WTC11 (cell line): Measurements from ENCODE around the gene TMEM121. TPM values are rescaled to one million over a fixed set of nuclear protein-coding genes. Genes with fewer than 3 reads are reported as not detected.

Experiments
- ATAC-seq: fragments of 200-7000 bp; cut with Tn5 transposase; 2 replicates; pipeline ENCODE4 v1.10.0; 2021; ENCODE audit warnings: mild to moderate bottlenecking, moderate library complexity
- CTCF ChIA-PET: fragments of 300-600 bp; sonication (Branson Sonifier 250); formaldehyde crosslinking; loops from one replicate; lab custom pipeline; 2021; ENCODE audit warnings: antibody characterized with exemption; lab: Charles Lee
- POLR2A ChIA-PET: fragments of 350-600 bp; sonication (Branson Sonifier 250); formaldehyde crosslinking; loops from one replicate; lab custom pipeline; 2021; ENCODE audit warnings: antibody characterized with exemption; lab: Charles Lee
- DNase-seq: peaks from one replicate; pipeline ENCODE4 v3.0.0; 2021; ENCODE audit warnings: low spot score
- H3K27ac Mint-ChIP-seq: 2 replicates; pipeline ENCODE4 v1.8.0; 2021; ENCODE audit warnings: mixed read lengths
- H3K27me3 Mint-ChIP-seq: 2 replicates; pipeline ENCODE4 v1.8.0; 2021; ENCODE audit warnings: low read depth, mild to moderate bottlenecking, moderate library complexity, mixed read lengths
- H3K36me3 Mint-ChIP-seq: 2 replicates; pipeline ENCODE4 v1.8.0; 2021; ENCODE audit warnings: mixed read lengths
- H3K4me1 Mint-ChIP-seq: 2 replicates; pipeline ENCODE4 v1.8.0; 2022; ENCODE audit warnings: mixed read lengths
- H3K4me3 Mint-ChIP-seq: 2 replicates; pipeline ENCODE4 v1.8.0; 2021; ENCODE audit warnings: mild to moderate bottlenecking, moderate library complexity, mixed read lengths
- H3K9me3 Mint-ChIP-seq: 2 replicates; pipeline ENCODE4 v1.8.0; 2021; ENCODE audit warnings: mixed read lengths
- E2F5 ChIP-seq: sonication (generic); formaldehyde crosslinking; IDR thresholded peaks from 2 replicates; pipeline ENCODE4 v1.8.1; 2022; ENCODE audit warnings: mild to moderate bottlenecking, moderate library complexity, missing genetic modification reagents
- EMX1 ChIP-seq: fragments of 250-450 bp; sonication (Bioruptor Pico); IDR thresholded peaks from 2 replicates; pipeline ENCODE4 v1.8.0; 2021; ENCODE audit warnings: mild to moderate bottlenecking
- FOXP1 ChIP-seq: sonication (generic); formaldehyde crosslinking; IDR thresholded peaks from 2 replicates; pipeline ENCODE4 v1.8.0; 2022; ENCODE audit warnings: missing genetic modification reagents, mild to moderate bottlenecking, moderate library complexity, borderline replicate concordance
- HMGA2 ChIP-seq: fragments of 250-450 bp; sonication (Bioruptor Pico); IDR thresholded peaks from 2 replicates; pipeline ENCODE4 v1.4.0; 2021; ENCODE audit warnings: mild to moderate bottlenecking, moderate library complexity
- HMGXB4 ChIP-seq: sonication (generic); formaldehyde crosslinking; IDR thresholded peaks from 2 replicates; pipeline ENCODE4 v1.8.1; 2023; ENCODE audit warnings: mild to moderate bottlenecking, moderate library complexity, missing genetic modification reagents
- JUN ChIP-seq: sonication (generic); formaldehyde crosslinking; IDR thresholded peaks from 2 replicates; pipeline ENCODE4 v1.8.0; 2023; ENCODE audit warnings: mild to moderate bottlenecking, missing genetic modification reagents
- MAX ChIP-seq: sonication (generic); formaldehyde crosslinking; IDR thresholded peaks from 2 replicates; pipeline ENCODE4 v1.8.0; 2022; ENCODE audit warnings: mild to moderate bottlenecking, missing genetic modification reagents
- NFATC4 ChIP-seq: fragments of 250-450 bp; sonication (Bioruptor Pico); IDR thresholded peaks from 2 replicates; pipeline ENCODE4 v1.9.0; 2021; ENCODE audit warnings: mild to moderate bottlenecking
- SMAD3 ChIP-seq: sonication (generic); formaldehyde crosslinking; IDR thresholded peaks from 2 replicates; pipeline ENCODE4 v1.8.0; 2022; ENCODE audit warnings: missing genetic modification reagents, mild to moderate bottlenecking, borderline replicate concordance
- SP1 ChIP-seq: sonication (generic); formaldehyde crosslinking; conservative IDR thresholded peaks from 2 replicates; pipeline ENCODE4 v1.8.1; 2022; ENCODE audit warnings: missing genetic modification reagents
- ZNF121 ChIP-seq: sonication (generic); formaldehyde crosslinking; IDR thresholded peaks from 2 replicates; pipeline ENCODE4 v1.8.0; 2023; ENCODE audit warnings: missing genetic modification reagents
- ZNF281 ChIP-seq: sonication (generic); formaldehyde crosslinking; IDR thresholded peaks from 2 replicates; pipeline ENCODE4 v1.8.0; 2023; ENCODE audit warnings: mild to moderate bottlenecking, missing genetic modification reagents
- ZNF396 ChIP-seq: fragments of 250-450 bp; sonication (Bioruptor Pico); IDR thresholded peaks from 2 replicates; pipeline ENCODE4 v1.8.0; 2021; ENCODE audit warnings: mild to moderate bottlenecking, moderate library complexity, borderline replicate concordance
- ZNF512 ChIP-seq: sonication (generic); formaldehyde crosslinking; IDR thresholded peaks from 2 replicates; pipeline ENCODE4 v1.8.1; 2022; ENCODE audit warnings: missing genetic modification reagents, borderline replicate concordance
- total RNA-seq: library from RNA; stranded (reverse); gene quantifications from 3 replicates; pipeline ENCODE4 v1.2.3, GENCODE V29; 2021
- TF ChIP-seq, protein P1 (sequence below): sonication (generic); formaldehyde crosslinking; conservative IDR thresholded peaks from 2 replicates; pipeline ENCODE4 v1.8.1; 2022; ENCODE audit warnings: mild to moderate bottlenecking, missing genetic modification reagents
- TF ChIP-seq, protein P2 (sequence below): sonication (generic); formaldehyde crosslinking; IDR thresholded peaks from 2 replicates; pipeline ENCODE4 v1.8.0; 2022; ENCODE audit warnings: missing genetic modification reagents
- TF ChIP-seq, protein P3 (sequence below): fragments of 250-450 bp; sonication (Bioruptor Pico); IDR thresholded peaks from 2 replicates; pipeline ENCODE4 v1.9.0; 2021; ENCODE audit warnings: mild to moderate bottlenecking

TMEM121 gene
- total RNA-seq, 1 experiment from 2014 or later: 0.81 TPM

- no peak for TF ChIP-seq MAX (CRISPR knock-in tag)
- no peak for TF ChIP-seq HMGA2
- TF ChIP-seq E2F5 (CRISPR knock-in tag): no peak
- TF ChIP-seq FOXP1 (CRISPR knock-in tag): no peak
- TF ChIP-seq ZNF512 (CRISPR knock-in tag): no peak
- no peak for TF ChIP-seq SP1 (CRISPR knock-in tag)
- TF ChIP-seq ZNF121 (CRISPR knock-in tag): no peak
- TF ChIP-seq, protein P1, sequence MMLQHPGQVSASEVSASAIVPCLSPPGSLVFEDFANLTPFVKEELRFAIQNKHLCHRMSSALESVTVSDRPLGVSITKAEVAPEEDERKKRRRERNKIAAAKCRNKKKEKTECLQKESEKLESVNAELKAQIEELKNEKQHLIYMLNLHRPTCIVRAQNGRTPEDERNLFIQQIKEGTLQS: no peak
- no peak for TF ChIP-seq HMGXB4 (CRISPR knock-in tag)
- TF ChIP-seq SMAD3: no peak
Observed at GRCh38 chr14:105547741-105548169, 21.4 kb downstream of the TMEM121 start (continued).

- POLR2A ChIA-PET: no interaction called here
- no peak overlapping the region for H3K4me3 Mint-ChIP-seq
- no peak for TF ChIP-seq ZNF281 (CRISPR knock-in tag)
- no peak for TF ChIP-seq ZNF512 (CRISPR knock-in tag)
- TF ChIP-seq JUN (CRISPR knock-in tag): no peak
- TF ChIP-seq, protein P2, sequence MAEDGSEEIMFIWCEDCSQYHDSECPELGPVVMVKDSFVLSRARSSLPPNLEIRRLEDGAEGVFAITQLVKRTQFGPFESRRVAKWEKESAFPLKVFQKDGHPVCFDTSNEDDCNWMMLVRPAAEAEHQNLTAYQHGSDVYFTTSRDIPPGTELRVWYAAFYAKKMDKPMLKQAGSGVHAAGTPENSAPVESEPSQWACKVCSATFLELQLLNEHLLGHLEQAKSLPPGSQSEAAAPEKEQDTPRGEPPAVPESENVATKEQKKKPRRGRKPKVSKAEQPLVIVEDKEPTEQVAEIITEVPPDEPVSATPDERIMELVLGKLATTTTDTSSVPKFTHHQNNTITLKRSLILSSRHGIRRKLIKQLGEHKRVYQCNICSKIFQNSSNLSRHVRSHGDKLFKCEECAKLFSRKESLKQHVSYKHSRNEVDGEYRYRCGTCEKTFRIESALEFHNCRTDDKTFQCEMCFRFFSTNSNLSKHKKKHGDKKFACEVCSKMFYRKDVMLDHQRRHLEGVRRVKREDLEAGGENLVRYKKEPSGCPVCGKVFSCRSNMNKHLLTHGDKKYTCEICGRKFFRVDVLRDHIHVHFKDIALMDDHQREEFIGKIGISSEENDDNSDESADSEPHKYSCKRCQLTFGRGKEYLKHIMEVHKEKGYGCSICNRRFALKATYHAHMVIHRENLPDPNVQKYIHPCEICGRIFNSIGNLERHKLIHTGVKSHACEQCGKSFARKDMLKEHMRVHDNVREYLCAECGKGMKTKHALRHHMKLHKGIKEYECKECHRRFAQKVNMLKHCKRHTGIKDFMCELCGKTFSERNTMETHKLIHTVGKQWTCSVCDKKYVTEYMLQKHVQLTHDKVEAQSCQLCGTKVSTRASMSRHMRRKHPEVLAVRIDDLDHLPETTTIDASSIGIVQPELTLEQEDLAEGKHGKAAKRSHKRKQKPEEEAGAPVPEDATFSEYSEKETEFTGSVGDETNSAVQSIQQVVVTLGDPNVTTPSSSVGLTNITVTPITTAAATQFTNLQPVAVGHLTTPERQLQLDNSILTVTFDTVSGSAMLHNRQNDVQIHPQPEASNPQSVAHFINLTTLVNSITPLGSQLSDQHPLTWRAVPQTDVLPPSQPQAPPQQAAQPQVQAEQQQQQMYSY (CRISPR knock-in tag): no peak
- no peak for TF ChIP-seq FOXP1 (CRISPR knock-in tag)
- TF ChIP-seq ZNF121 (CRISPR knock-in tag): no peak
- TF ChIP-seq, protein P1: no peak
- TF ChIP-seq, protein P3, sequence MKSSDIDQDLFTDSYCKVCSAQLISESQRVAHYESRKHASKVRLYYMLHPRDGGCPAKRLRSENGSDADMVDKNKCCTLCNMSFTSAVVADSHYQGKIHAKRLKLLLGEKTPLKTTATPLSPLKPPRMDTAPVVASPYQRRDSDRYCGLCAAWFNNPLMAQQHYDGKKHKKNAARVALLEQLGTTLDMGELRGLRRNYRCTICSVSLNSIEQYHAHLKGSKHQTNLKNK: no peak
- TF ChIP-seq ZNF396 (CRISPR knock-in tag): no peak
- TF ChIP-seq NFATC4 (CRISPR knock-in tag): no peak
- TF ChIP-seq EMX1: no peak
- TF ChIP-seq, all 79 proteins: peak for 0
- Mint-ChIP-seq H3K36me3 (peaks cover 44% of the 10 kb centered on the region), H3K9me3 (peaks cover 55% of the 10 kb centered on the region), H3K4me1 (no peaks in the 10 kb centered on the region), H3K27me3 (peaks cover 17% of the 10 kb centered on the region), H3K27ac (no peak overlapping the region)
- CTCF ChIA-PET: no interaction called here
- ATAC-seq (no peak), DNase-seq (no peak)
Observed at GRCh38 chr14:105549481-105549880, 23.1 kb downstream of the TMEM121 start.
